HG03460 (cell line): ENCODE data around the gene GLT8D1.
A peak's percentile ranks its signal among the peaks of the same experiment; 100 is the strongest.
"Not testable (repeated sequence)": the region's sequence is repeated elsewhere in the genome, so short reads cannot be mapped to it uniquely, and the experiment has no call there.

Experiments
- ATAC-seq: cut with Tn5 transposase; IDR thresholded peaks from one replicate; pipeline ENCODE4 v1.9.1; 2021; ENCODE audit not compliant: unreplicated experiment

The GLT8D1 gene

DNA sequence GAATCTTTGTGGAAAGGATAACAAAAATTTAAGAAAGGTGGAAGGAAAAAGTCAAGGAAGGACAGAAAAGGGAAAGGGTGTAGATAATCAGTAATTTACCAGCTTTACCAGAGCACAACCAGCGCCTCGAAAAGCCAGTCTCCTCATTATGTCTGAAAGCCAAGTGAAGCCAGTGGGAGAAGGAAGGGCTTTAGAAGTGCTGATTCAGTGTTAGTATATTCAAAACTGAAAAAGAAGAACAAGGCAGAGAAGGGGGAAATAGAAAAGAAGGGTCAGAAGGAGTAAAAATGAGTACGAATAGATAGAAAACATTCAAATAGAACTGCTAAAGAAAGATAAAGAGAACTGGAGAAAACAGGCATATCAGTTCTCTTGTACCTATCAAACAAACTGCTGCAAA, 24.0 kb downstream of the GLT8D1 start:
- no peak for ATAC-seq

DNA sequence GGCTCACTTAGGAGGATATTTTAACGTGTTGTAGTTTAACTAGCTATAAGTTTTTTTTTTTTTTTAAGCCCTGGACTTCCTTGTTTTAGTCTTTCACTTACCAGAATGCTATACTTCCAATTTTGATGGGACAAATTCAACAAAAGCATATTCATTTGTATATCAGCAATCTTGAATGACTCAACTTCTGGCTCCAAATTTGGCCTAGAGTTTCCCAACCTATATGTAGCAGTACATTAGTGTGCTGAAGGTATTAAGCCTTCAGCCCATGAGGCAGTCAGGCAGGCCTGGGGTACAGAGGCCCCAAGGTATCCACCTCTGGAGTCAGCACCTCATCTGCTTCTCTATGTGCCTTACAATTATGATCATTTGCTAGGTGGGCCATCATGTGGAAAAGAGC, 25.8 kb downstream of the GLT8D1 start:
- ATAC-seq = no peak

DNA sequence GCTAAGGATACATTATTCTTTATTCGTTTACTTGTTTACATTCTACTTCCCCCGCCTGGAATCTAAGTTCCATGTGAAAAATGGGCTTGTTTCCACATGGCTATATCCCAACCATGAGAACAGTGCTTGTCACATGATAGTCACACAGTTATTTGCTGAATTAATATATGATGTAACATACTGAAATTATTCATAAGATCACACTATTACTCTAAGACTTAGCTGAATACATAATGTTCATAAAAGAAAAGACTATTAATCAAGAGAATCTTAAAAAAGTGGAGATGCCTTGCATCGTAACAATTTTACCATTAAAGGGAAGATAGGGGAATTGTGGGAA, 26.4 kb downstream of the GLT8D1 start:
- ATAC-seq = no peak

DNA sequence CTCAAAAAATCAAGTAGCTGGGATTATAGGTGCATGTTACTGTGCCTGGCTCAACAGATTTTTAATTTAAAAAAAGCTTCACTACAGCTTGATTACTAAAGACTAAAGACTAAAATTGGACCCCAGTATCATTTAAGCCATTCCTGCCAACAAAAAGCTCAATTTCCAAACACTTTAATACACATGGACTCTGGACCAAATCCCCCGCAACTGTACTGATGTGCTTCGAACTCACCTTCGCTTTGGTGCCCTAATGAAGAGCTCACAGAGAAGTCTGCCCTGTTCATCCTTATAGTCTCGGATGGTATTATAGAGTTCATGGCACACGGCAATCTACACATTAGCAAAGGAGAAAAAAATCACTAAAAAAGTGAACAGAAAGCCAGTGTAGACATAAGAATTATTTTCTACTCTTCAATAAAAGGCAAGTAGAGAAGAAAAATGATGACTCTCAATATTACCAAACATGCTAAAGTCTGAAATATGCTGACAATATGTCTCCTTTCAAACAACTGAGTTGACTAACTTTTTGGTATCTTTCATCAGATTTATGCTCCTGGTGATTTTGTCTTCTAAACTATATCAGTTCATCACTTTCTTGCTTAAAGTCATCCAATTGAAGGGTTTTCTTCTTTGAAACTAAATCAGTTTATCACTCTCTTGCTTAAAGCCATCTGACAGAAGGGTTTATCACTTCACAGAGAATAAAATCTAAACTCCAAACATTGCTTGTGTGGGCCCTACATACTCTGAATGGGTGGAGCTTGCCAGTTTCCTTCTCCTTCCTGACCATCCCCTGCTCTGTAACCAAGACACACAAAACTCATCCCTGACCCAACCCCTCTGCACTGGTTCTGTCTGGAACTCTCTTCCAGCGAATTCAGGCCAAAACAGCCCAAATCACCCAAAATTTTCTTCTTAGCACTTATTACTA, 27.1 kb downstream of the GLT8D1 start:
- no peak for ATAC-seq

- ATAC-seq = not testable (repeated sequence)
Measured at GRCh38 chr3:52676201-52676600, 29.4 kb downstream of the GLT8D1 start.

GRCh38 chr3:52671676-52672075, 33.9 kb downstream of the GLT8D1 start:
- ATAC-seq = no peak

DNA sequence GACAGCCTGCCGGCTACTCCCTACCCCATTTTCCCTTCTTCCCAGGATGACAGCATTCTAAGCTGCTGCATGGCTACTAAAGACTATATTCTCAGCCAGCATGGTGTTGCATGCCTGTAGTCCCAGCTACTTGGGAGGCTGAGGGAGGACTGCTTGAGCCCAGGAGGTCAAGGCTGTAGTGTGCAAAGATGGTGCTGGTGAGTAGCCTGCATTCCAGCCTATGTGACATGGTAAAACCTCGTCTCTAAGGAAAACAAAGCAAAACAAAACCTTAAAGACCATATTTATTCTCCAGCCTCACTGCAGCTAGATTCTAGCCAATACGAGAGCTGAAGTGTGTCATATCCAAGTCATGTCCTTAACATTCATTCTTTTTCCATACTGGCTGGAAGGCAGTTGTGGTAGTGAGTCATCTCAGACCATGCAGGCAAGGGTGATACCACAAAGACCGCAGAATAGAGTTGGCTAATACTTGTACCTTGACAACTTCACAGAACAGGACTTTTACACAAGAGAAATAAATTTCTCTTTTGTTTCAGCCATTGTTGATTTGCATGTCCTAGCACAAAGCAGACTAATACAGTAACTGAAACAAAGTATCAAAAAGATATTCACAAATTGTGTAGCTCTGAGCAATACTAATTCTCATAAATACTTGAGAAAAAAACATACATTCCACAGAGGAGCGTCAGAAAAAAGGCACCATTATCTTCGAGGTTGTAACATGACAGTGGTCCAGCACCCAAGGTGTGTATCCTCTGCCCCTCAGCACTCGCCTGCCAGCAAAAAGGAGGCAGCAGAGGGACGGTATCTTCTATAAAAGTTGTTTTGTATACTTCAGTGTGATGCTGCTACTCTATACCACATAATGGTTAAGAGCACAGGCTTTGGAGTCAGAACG, 34.7 kb downstream of the GLT8D1 start:
- ATAC-seq = peak; percentile 77

- ATAC-seq = no peak
Measured at GRCh38 chr3:52663098-52663497, 42.5 kb downstream of the GLT8D1 start.

DNA sequence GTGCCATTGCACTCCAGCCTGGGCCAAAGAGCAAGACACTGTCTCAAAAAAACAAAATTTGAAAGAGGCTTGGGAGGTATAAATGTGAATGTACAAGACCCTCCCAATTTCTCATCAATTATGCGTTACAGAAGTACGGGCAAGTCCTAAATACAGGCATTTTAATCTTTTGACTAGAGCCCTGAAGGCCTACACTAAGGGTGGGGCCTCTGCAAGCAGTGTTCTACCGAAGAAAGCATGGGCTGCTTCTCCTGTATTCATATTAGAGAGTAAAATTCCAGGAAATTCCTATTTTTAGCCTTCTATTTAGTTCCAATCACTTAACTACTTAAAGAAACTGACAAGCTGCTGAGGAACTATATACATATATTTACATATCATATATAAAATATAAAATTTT, 45.5 kb downstream of the GLT8D1 start:
- ATAC-seq = no peak

GRCh38 chr3:52655895-52656294, 49.7 kb downstream of the GLT8D1 start:
- ATAC-seq = no peak

GRCh38 chr3:52651592-52651991, 54.0 kb downstream of the GLT8D1 start:
- ATAC-seq = no peak

- ATAC-seq = no peak
Measured at GRCh38 chr3:52650439-52650838, 55.2 kb downstream of the GLT8D1 start.

GRCh38 chr3:52649461-52650210, 56.0 kb downstream of the GLT8D1 start:
- no peak for ATAC-seq

DNA sequence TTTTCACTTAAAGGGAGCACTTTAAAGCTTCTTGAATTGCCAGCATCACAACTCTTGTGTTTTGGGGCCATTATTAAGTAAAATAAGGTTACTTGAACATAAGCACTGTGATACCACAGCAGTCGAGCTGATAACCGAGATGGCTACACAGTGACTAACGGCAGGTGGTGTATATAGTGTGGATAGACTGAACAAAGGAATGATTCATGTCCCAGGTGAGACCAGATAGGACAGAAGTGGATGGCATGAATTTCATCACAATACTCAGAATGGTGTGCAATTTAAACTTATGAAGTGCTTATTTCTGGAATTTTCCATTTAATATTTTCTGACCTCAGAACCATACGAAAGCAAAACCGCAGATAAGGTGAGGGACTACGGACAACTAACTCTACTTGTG, 60.0 kb downstream of the GLT8D1 start:
- ATAC-seq = no peak
